Measurements from ENCODE around the gene MPC2.

The MPC2 gene

DNA sequence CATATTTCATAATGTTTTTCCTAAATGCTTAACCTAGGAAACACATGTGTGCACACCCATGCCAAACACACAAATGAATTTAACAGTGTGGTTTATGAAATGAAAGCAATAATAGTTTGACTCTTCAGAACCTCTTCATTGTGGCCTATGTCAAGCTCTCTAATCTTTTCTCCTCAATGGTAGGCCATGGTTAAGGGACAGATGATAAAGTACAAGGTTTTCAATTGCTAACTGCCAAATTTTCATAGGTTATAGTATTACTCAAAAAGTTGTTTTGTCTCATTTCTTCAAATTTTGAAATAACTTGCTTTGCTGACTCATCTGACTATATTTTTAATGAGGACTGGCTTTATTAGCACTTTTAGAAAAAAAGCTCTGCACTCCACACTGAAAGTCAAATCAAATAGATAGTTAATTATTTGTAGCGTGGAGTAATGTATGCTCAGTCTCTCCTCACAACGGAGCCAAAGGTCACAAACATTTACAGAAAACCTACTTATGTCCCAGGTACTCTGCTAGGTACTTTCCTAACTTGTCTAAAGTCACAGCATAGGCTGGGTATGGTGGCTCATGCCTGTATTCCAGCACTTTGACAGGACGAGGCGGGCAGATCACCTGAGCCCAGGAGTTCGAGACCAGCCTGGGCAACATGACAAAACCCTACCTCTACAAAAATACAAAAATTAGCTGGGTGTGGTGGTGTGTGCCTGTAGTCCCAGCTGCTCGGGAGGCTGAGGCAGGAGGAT is 19.9 kb downstream of the MPC2 start:
- peaks cover 3% of the 10 kb centered on the region for H3K36me3 ChIP-seq (ENCODE audit: control insufficient read depth, insufficient read depth, low read length)
- no peak overlapping the region for H3K4me3 ChIP-seq (replicated peaks; ENCODE audit: low read depth, low read length)
- TF ChIP-seq, protein P1, sequence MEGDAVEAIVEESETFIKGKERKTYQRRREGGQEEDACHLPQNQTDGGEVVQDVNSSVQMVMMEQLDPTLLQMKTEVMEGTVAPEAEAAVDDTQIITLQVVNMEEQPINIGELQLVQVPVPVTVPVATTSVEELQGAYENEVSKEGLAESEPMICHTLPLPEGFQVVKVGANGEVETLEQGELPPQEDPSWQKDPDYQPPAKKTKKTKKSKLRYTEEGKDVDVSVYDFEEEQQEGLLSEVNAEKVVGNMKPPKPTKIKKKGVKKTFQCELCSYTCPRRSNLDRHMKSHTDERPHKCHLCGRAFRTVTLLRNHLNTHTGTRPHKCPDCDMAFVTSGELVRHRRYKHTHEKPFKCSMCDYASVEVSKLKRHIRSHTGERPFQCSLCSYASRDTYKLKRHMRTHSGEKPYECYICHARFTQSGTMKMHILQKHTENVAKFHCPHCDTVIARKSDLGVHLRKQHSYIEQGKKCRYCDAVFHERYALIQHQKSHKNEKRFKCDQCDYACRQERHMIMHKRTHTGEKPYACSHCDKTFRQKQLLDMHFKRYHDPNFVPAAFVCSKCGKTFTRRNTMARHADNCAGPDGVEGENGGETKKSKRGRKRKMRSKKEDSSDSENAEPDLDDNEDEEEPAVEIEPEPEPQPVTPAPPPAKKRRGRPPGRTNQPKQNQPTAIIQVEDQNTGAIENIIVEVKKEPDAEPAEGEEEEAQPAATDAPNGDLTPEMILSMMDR (IDR thresholded peaks at IDR 0.05; ENCODE audit: insufficient read depth, low read length, poor library complexity, severe bottlenecking): no peak
- H3K27me3 ChIP-seq (replicated peaks; ENCODE audit: control insufficient read depth, insufficient read depth, low read length): no peaks in the 10 kb centered on the region
- DNase-seq (ENCODE audit: extremely low read depth, insufficient read length): no peak

DNA sequence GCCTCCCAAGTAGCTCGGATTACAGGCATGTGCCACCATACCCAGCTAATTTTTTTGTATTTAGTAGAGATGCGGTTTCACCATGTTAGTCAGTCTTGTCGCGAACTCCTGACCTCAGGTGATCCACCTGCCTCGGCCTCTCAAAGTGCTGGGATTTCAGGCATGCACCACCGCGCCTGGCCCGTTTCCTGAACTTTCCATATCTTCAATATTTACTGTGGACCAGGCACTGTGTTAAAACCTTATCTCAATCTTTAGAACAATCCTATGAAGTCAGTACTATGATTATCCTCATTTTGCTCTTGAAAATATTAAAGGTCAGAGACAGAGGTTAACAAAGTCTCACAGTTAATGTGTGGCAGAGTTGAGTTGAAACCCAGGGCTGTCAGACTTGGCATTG is 21.3 kb downstream of the MPC2 start:
- no peak for DNase-seq (ENCODE audit: extremely low read depth, insufficient read length)
- peaks cover 3% of the 10 kb centered on the region for H3K36me3 ChIP-seq (ENCODE audit: control insufficient read depth, insufficient read depth, low read length)

DNA sequence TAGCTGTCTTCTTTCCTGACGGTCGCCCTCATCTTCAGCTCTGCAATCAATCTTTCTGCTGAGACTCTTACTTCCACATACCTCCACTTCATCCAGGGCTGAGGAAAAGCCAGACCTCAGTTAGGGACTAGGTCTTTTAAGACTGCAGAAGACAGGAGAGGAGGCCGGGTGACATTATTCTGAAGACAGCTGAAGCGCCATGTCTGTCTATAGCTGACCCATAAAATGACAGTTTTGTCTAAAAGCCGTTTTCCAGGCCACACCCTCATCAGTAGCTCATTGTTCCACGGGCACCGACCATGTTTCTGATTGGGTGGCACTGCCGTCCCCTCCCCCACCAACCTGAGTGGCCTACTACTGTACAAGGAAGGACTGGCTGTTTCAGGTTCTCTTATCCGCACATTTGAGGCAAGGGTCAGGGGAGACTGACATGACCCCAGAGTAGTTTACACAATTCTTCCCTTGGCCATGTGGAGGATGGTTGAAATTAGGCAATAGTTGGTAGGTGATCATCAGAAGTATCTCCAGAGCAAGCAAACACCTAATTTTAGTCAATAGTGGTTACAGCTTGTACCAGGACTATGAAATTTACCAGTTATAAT is 22.9 kb downstream of the MPC2 start, which contains the start of gene ADCY10:
Gene ADCY10, minus strand, starts transcription at position 240 of the 602 bp plus-strand sequence. CDS start 8,994 bp downstream, outside the sequence.
- no peak within 1 kb of the TSS for H3K4me3 ChIP-seq (replicated peaks; ENCODE audit: low read depth, low read length)
- peaks cover 3% of the 10 kb centered on the region for H3K36me3 ChIP-seq (ENCODE audit: control insufficient read depth, insufficient read depth, low read length)
- TF ChIP-seq, protein P1 (IDR thresholded peaks at IDR 0.05; ENCODE audit: insufficient read depth, low read length, poor library complexity, severe bottlenecking): no peak
- H3K27me3 ChIP-seq (replicated peaks; ENCODE audit: control insufficient read depth, insufficient read depth, low read length): no peaks in the 10 kb centered on the region
- DNase-seq (ENCODE audit: extremely low read depth, insufficient read length): no peak

More for the DNA sequence above, 21.3 kb downstream of the MPC2 start:
- H3K27me3 ChIP-seq (replicated peaks; ENCODE audit: control insufficient read depth, insufficient read depth, low read length): no peaks in the 10 kb centered on the region
- no peak overlapping the region for H3K4me3 ChIP-seq (replicated peaks; ENCODE audit: low read depth, low read length)
- TF ChIP-seq, protein P1 (IDR thresholded peaks at IDR 0.05; ENCODE audit: insufficient read depth, low read length, poor library complexity, severe bottlenecking): no peak

DNA sequence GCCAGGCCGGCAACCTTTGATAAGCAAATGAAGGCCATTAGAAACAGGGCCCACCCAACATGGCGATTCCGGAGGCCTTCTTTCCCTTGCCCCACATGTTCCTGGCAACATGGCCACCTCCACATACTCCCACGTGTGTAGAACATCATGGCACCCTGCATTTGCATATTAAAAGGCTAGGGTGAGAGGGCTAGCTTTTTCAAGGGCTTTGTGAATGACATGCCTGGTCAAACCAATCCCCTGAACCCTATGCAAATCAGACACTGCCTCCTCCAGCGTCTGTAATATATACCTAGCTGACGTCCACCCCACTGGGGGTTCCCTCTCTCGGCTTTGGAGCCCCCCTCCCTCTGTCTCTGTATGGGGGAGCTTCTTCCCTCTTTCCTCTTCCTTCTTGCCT is 24.6 kb downstream of the MPC2 start:
- TF ChIP-seq, protein P1 (IDR thresholded peaks at IDR 0.05; ENCODE audit: insufficient read depth, low read length, poor library complexity, severe bottlenecking): no peak
- Histone ChIP-seq H3K27me3 (replicated peaks; ENCODE audit: control insufficient read depth, insufficient read depth, low read length) (no peaks in the 10 kb centered on the region), H3K4me3 (replicated peaks; ENCODE audit: low read depth, low read length) (no peak overlapping the region), H3K36me3 (ENCODE audit: control insufficient read depth, insufficient read depth, low read length) (peaks cover 3% of the 10 kb centered on the region)
- no peak for DNase-seq (ENCODE audit: extremely low read depth, insufficient read length)

DNA sequence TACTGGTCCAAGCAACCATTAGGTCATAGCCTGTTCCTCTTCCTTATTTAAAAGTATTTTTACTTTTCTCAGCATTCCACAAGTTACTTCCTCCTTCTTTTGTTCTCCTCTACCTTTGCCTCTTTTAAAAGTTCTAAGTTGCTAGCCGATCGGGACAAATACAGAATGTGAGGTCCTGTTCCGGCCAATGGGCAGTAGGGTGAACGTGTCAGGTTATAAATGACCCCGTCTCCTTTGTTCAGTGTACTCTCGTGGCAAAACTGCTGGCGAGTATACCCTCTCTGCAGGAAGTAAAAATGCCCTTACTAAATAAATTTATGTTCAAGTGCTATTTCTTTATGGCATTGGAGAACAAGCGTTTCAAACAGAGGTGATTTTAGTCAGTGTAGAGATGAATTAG is 25.5 kb downstream of the MPC2 start:
- H3K36me3 ChIP-seq (ENCODE audit: control insufficient read depth, insufficient read depth, low read length): peaks cover 3% of the 10 kb centered on the region
- no peak for DNase-seq (ENCODE audit: extremely low read depth, insufficient read length)
- no peak overlapping the region for H3K4me3 ChIP-seq (replicated peaks; ENCODE audit: low read depth, low read length)
- H3K27me3 ChIP-seq (replicated peaks; ENCODE audit: control insufficient read depth, insufficient read depth, low read length): no peaks in the 10 kb centered on the region
- TF ChIP-seq, protein P1 (IDR thresholded peaks at IDR 0.05; ENCODE audit: insufficient read depth, low read length, poor library complexity, severe bottlenecking): no peak

All from GM06990 (cell line).